Smooth muscle cell (in vitro differentiated cells): ENCODE data around the gene STIM1. TPM values are rescaled to one million over a fixed set of nuclear protein-coding genes. Genes with fewer than 3 reads are reported as not detected.

Experiments
- DNase-seq: peaks from one replicate; lab custom pipeline; 2025; ENCODE audit not compliant: unreplicated experiment; lab: John Stamatoyannopoulos, UW
- H2AFZ ChIP-seq: fragments of 200-600 bp; sonication (generic); 2 replicates; pipeline ENCODE4 v1.6.0; 2016; ENCODE audit warnings: antibody characterized with exemption, low read depth, mild to moderate bottlenecking
- H3F3A ChIP-seq: fragments of 200-600 bp; sonication (generic); 2 replicates; pipeline ENCODE4 v1.6.0; 2017; ENCODE audit warnings: antibody characterized with exemption, low read depth
- H3K27ac ChIP-seq: fragments of 200-600 bp; sonication (generic); 2 replicates; pipeline ENCODE4 v1.5.1; 2016; ENCODE audit warnings: low read depth, mild to moderate bottlenecking
- H3K27me3 ChIP-seq: fragments of 200-600 bp; sonication (generic); 2 replicates; pipeline ENCODE4 v1.6.1; 2016; ENCODE audit warnings: low read depth, mild to moderate bottlenecking
- H3K36me3 ChIP-seq: fragments of 200-600 bp; sonication (generic); 2 replicates; pipeline ENCODE4 v1.5.1; 2016; ENCODE audit warnings: low read depth
- H3K4me1 ChIP-seq: fragments of 200-600 bp; sonication (generic); 2 replicates; pipeline ENCODE4 v1.5.1; 2016; ENCODE audit warnings: low read depth
- H3K4me2 ChIP-seq: fragments of 200-600 bp; sonication (generic); 2 replicates; pipeline ENCODE4 v1.6.0; 2016; ENCODE audit warnings: mild to moderate bottlenecking
- H3K4me3 ChIP-seq: fragments of 200-600 bp; sonication (generic); 2 replicates; pipeline ENCODE4 v1.5.1; 2016; ENCODE audit warnings: mild to moderate bottlenecking
- H3K79me2 ChIP-seq: fragments of 200-600 bp; sonication (generic); 2 replicates; pipeline ENCODE4 v1.6.0; 2016; ENCODE audit warnings: low read depth, mild to moderate bottlenecking
- H3K9ac ChIP-seq: fragments of 200-600 bp; sonication (generic); 2 replicates; pipeline ENCODE4 v1.6.0; 2016; ENCODE audit warnings: low read depth
- H3K9me3 ChIP-seq: fragments of 200-600 bp; sonication (generic); replicated peaks from 2 replicates; pipeline ENCODE4 v1.5.1; 2016; ENCODE audit warnings: low read depth
- H4K20me1 ChIP-seq: fragments of 200-600 bp; sonication (generic); 2 replicates; pipeline ENCODE4 v1.6.0; 2016; ENCODE audit warnings: low read depth
- WGBS: methylation state at CpG from one replicate; pipeline ENCODE4 v1.1.7; 2016; ENCODE audit warnings: low lambda C conversion rate; 5-methylcytosine and 5-hydroxymethylcytosine counted together
- polyA plus RNA-seq: library from polyadenylated mRNA; unstranded; fragments of >200 nt; fragmentation: Nextera tagmentation; extraction: Ambion mirVana; gene quantifications from 2 replicates; pipeline ENCODE4 v1.2.1, GENCODE V29; 2016
- total RNA-seq: library from RNA; depleted of rRNA; stranded (reverse); fragments of >200 nt; gene quantifications from 2 replicates; pipeline ENCODE4 v1.2.3, GENCODE V29; 2014
- TF ChIP-seq, protein P1 (sequence below): fragments of 200-600 bp; sonication (generic); IDR thresholded peaks from 2 replicates; pipeline ENCODE4 v1.5.1; 2017; ENCODE audit warnings: borderline replicate concordance, mild to moderate bottlenecking, antibody characterized with exemption; ENCODE audit not compliant: insufficient read depth, poor library complexity, severe bottlenecking

STIM1 gene
- total and polyA plus RNA-seq, 2 experiments from 2014 or later = 15.3 to 31.5 TPM

- H4K20me1 ChIP-seq = peaks cover 4% of the 10 kb centered on the region
- no peaks in the 10 kb centered on the region for H3K9me3 ChIP-seq
- no peaks in the 10 kb centered on the region for H3K4me1 ChIP-seq
- H3K4me2 ChIP-seq = no peak overlapping the region
- peaks cover 12% of the 10 kb centered on the region for H3K79me2 ChIP-seq
- H3K4me3 ChIP-seq = no peak overlapping the region
- no peaks in the 10 kb centered on the region for H3K27me3 ChIP-seq
- H3K27ac ChIP-seq = no peak overlapping the region
- TF ChIP-seq, protein P1, sequence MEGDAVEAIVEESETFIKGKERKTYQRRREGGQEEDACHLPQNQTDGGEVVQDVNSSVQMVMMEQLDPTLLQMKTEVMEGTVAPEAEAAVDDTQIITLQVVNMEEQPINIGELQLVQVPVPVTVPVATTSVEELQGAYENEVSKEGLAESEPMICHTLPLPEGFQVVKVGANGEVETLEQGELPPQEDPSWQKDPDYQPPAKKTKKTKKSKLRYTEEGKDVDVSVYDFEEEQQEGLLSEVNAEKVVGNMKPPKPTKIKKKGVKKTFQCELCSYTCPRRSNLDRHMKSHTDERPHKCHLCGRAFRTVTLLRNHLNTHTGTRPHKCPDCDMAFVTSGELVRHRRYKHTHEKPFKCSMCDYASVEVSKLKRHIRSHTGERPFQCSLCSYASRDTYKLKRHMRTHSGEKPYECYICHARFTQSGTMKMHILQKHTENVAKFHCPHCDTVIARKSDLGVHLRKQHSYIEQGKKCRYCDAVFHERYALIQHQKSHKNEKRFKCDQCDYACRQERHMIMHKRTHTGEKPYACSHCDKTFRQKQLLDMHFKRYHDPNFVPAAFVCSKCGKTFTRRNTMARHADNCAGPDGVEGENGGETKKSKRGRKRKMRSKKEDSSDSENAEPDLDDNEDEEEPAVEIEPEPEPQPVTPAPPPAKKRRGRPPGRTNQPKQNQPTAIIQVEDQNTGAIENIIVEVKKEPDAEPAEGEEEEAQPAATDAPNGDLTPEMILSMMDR = no peak
- 87% methylated on average over 8 of the region's 8 CpGs for WGBS
- H2AFZ ChIP-seq = no peak overlapping the region
- no peak for DNase-seq
- H3K9ac ChIP-seq = no peak overlapping the region
- H3F3A ChIP-seq = no peaks in the 10 kb centered on the region
- H3K36me3 ChIP-seq = no peaks in the 10 kb centered on the region
These were observed 74.2 kb downstream of the STIM1 start for GRCh38 chr11:3929649-3930048.

DNA sequence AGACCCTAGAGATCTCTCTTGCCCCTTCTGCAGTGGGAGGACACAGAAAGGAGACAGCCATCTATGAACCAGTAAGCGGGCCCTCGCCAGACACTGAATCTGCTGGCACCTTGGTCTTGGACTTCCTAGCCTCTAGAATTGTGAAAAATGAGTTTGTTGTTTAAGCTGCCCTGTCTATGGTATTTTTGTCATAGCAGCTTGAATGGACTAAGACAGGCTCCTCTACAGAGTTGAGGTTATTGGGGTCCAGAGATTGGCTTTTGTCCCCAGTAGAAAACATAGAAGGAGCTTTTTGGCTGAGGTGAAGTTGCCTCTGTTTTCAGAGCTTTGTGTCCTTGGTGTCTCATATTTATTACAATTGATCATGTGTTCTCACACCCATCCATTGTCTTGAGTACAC lies 77.2 kb downstream of the STIM1 start:
- no peaks in the 10 kb centered on the region for H3K9me3 ChIP-seq
- peaks cover 12% of the 10 kb centered on the region for H3K79me2 ChIP-seq
- H3K36me3 ChIP-seq = no peaks in the 10 kb centered on the region
- H3K27me3 ChIP-seq = no peaks in the 10 kb centered on the region
- no peak overlapping the region for H3K9ac ChIP-seq
- no peak overlapping the region for H3K27ac ChIP-seq
- no peaks in the 10 kb centered on the region for H3F3A ChIP-seq
- peaks cover 4% of the 10 kb centered on the region for H4K20me1 ChIP-seq
- no peak overlapping the region for H3K4me2 ChIP-seq
- TF ChIP-seq, protein P1 = no peak
- 96% methylated on average over 2 of the region's 2 CpGs for WGBS
- H3K4me1 ChIP-seq = no peaks in the 10 kb centered on the region
- H2AFZ ChIP-seq = no peak overlapping the region
- no peak overlapping the region for H3K4me3 ChIP-seq
- DNase-seq = no peak

DNA sequence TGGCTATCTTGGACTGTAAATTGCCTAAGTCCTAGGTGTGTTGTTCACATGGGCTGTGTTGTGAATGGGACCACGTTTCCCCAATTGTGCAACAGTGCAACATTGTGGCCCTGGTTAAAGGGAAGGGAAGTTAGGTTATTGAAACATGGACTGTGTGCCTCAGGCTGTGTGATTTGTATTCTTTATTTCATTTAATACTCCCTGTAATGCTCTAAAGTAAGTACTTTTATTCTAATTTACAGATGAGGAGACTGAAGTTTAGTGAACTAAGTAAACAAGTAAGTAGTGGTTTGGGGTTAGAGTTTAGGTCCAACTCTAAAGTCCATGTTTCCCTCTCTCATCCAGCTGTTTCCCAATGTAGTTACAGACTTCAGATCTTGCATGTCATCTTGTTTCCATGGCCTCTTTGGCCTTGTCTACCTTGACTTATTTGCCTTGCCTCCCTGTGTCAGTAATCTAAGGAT lies 77.7 kb downstream of the STIM1 start:
- Histone ChIP-seq H3K4me2 (no peak overlapping the region), H3K9ac (no peak overlapping the region), H3K27me3 (no peaks in the 10 kb centered on the region), H3K79me2 (peaks cover 12% of the 10 kb centered on the region), H3K9me3 (no peaks in the 10 kb centered on the region), H3K4me3 (no peak overlapping the region), H3F3A (no peaks in the 10 kb centered on the region), H3K4me1 (no peaks in the 10 kb centered on the region), H3K27ac (no peak overlapping the region), H2AFZ (no peak overlapping the region), H3K36me3 (no peaks in the 10 kb centered on the region), H4K20me1 (peaks cover 4% of the 10 kb centered on the region)
- WGBS = 88% methylated on average over 1 of the region's 1 CpG
- TF ChIP-seq, protein P1 = no peak
- DNase-seq = no peak

GRCh38 chr11:3934658-3935057 lies 79.2 kb downstream of the STIM1 start:
- WGBS = 85% methylated on average over 1 of the region's 1 CpG
- Histone ChIP-seq H3K4me2 (no peak overlapping the region), H3K27ac (no peak overlapping the region), H3K36me3 (no peaks in the 10 kb centered on the region), H3K9ac (no peak overlapping the region), H3K27me3 (no peaks in the 10 kb centered on the region), H3F3A (no peaks in the 10 kb centered on the region), H3K4me3 (no peak overlapping the region), H3K4me1 (peaks cover 9% of the 10 kb centered on the region), H4K20me1 (no peaks in the 10 kb centered on the region), H2AFZ (no peak overlapping the region), H3K79me2 (peaks cover 12% of the 10 kb centered on the region), H3K9me3 (no peaks in the 10 kb centered on the region)
- TF ChIP-seq, protein P1 = no peak
- DNase-seq = no peak
